Type B pancreatic cell (in vitro differentiated cells): ENCODE data around the gene SNED1. TPM values are rescaled to one million over a fixed set of nuclear protein-coding genes. Genes with fewer than 3 reads are reported as not detected.

Experiments used
- DNase-seq: peaks from one replicate; pipeline ENCODE4 v3.0.0; 2021; ENCODE audit warnings: mixed read lengths; ENCODE audit not compliant: unreplicated experiment; ENCODE audit errors: extremely low spot score
- H3K27ac Mint-ChIP-seq: 2 replicates; pipeline ENCODE4 v1.8.0; 2021; ENCODE audit warnings: mild to moderate bottlenecking, mixed read lengths
- H3K27me3 Mint-ChIP-seq: 2 replicates; pipeline ENCODE4 v1.8.0; 2021; ENCODE audit warnings: mixed read lengths
- H3K36me3 Mint-ChIP-seq: 2 replicates; pipeline ENCODE4 v1.8.0; 2021; ENCODE audit warnings: mixed read lengths
- H3K4me1 Mint-ChIP-seq: one replicate; pipeline ENCODE4 v1.8.0; 2021; ENCODE audit warnings: mixed read lengths; ENCODE audit not compliant: unreplicated experiment
- H3K4me3 Mint-ChIP-seq: 2 replicates; pipeline ENCODE4 v1.8.0; 2021; ENCODE audit warnings: mild to moderate bottlenecking, mixed read lengths
- H3K9me3 Mint-ChIP-seq: 2 replicates; pipeline ENCODE4 v1.8.0; 2021; ENCODE audit warnings: mixed read lengths
- total RNA-seq: library from RNA; stranded (reverse); gene quantifications from 2 replicates; pipeline ENCODE4 v1.2.1, GENCODE V29; 2021; ENCODE audit warnings: low replicate concordance
- TF ChIP-seq, protein P1 (sequence below): fragments of 200-600 bp; sonication (generic); conservative IDR thresholded peaks from 2 replicates; pipeline ENCODE4 v1.5.0; 2021; ENCODE audit warnings: antibody characterized with exemption, mild to moderate bottlenecking

SNED1 gene
- total RNA-seq, 1 donor from 2014 or later, result 140 TPM

DNA sequence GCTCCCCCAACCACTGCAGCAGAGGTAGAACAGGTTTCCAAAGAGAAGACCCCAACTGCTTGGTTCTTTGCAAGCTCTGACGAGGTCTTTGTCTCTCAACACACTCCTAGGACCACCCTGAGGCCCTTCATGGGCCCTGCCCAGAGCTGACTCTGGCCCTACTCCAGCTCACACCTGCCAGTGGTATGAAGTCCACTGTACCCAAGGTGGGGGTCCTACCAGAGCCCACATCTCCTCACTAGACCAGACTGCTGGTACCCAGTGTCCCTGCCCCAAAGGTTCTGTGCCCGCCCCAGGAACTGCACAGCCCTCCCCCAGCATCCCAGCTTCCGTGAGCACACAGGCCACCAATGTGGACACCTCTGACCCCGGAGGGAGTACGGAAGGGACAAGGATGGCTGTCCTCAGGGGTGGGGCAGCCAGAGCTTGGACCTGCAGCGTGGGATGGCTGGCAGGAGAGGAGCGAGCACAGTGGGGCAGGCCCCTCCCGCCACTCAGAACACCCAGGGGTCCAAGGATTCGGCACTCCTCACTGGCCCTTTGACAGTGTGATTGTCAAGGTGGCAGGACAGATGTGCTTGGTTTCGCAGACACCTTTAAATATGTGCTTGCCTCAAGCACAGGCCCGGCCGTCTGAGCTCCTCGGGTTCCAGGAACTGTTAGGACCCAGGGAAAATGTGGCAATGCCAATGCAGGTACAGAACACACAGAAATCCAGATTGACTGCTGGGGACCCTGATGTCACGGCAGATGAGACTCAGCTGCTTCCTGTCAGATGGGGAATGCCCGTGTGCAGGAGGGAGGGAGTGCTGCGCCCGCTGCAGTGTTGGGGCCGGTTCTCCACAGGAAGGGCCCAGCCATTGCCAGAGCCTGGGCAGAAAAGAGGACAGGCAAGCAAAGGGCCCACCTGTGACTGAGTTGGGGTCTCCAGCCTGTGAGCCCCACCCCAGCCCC, 52.5 kb downstream of the SNED1 start:
- no peaks in the 10 kb centered on the region for H3K4me1 Mint-ChIP-seq
- H3K27me3 Mint-ChIP-seq, result peaks cover 9% of the 10 kb centered on the region
- H3K9me3 Mint-ChIP-seq, result no peaks in the 10 kb centered on the region
- TF ChIP-seq, protein P1, sequence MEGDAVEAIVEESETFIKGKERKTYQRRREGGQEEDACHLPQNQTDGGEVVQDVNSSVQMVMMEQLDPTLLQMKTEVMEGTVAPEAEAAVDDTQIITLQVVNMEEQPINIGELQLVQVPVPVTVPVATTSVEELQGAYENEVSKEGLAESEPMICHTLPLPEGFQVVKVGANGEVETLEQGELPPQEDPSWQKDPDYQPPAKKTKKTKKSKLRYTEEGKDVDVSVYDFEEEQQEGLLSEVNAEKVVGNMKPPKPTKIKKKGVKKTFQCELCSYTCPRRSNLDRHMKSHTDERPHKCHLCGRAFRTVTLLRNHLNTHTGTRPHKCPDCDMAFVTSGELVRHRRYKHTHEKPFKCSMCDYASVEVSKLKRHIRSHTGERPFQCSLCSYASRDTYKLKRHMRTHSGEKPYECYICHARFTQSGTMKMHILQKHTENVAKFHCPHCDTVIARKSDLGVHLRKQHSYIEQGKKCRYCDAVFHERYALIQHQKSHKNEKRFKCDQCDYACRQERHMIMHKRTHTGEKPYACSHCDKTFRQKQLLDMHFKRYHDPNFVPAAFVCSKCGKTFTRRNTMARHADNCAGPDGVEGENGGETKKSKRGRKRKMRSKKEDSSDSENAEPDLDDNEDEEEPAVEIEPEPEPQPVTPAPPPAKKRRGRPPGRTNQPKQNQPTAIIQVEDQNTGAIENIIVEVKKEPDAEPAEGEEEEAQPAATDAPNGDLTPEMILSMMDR, result no peak
- H3K27ac Mint-ChIP-seq, result no peak overlapping the region
- H3K4me3 Mint-ChIP-seq, result no peak overlapping the region
- peak; percentile 58 for DNase-seq
- H3K36me3 Mint-ChIP-seq, result peaks cover 7% of the 10 kb centered on the region

DNA sequence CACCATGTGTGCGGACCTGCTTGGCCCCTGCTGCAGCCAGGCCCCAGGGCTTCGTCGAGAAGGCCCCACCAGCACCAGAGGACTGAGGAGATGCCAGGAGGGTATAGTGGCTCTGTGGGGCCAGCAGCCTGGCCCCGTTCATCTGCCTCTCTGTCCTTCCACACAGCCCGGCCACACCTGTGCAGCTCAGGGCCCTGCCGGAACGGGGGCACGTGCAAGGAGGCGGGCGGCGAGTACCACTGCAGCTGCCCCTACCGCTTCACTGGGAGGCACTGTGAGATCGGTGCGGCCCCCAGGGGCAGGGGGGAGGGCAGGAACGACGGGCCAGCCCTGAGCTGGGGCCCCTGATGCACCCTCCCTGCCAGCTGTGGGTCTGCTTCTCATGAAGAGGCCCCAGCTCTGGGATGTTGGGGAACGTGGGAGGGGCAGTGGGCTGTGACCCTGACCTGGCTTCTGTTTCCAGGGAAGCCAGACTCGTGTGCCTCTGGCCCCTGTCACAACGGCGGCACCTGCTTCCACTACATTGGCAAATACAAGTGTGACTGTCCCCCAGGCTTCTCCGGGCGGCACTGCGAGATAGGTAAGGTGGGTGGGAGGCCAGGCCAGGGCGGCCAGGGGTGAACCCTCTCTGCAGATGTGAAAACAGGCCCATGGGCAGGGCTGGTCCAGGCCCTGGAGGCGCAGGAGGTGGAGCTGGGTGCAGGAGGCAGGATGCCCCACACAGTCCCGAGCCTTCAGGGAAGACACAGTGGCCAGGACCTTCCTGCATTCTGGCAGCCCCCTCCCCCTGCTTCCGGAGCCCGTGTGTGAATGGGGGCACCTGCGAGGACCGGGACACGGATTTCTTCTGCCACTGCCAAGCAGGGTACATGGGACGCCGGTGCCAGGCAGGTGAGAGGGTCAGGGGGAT, 53.4 kb downstream of the SNED1 start:
- no peak overlapping the region for H3K4me3 Mint-ChIP-seq
- no peaks in the 10 kb centered on the region for H3K4me1 Mint-ChIP-seq
- no peak overlapping the region for H3K27ac Mint-ChIP-seq
- peaks cover 7% of the 10 kb centered on the region for H3K36me3 Mint-ChIP-seq
- TF ChIP-seq, protein P1, result no peak
- DNase-seq, result peak; percentile 62
- peaks cover 5% of the 10 kb centered on the region for H3K27me3 Mint-ChIP-seq
- H3K9me3 Mint-ChIP-seq, result no peaks in the 10 kb centered on the region

DNA sequence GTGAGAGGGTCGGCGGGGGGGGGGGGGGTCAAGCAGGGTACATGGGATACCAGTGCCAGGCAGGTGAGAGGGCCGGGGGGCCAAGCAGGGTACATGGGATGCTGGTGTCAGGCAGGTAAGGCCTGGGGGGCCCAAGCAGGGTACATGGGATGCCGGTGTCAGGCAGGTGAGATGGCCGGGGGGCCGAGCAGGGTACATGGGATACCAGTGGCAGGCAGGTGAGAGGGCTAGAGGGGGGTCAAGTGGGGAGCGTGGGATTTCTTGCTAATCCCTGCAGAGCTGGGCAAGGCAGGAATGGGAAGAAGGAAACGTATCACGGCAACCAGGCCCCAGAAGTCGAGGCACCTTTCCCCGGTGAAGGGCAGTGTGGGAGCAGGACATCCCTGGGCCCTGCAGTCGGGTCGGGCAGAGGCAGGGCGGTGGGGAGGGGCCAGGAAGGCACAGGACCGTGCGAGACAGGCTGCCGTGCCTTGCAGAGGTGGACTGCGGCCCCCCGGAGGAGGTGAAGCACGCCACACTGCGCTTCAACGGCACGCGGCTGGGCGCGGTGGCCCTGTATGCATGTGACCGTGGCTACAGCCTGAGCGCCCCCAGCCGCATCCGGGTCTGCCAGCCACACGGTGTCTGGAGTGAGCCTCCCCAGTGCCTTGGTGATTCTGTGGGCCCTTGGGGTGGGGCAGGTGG, 54.4 kb downstream of the SNED1 start:
- DNase-seq, result peak; percentile 65
- TF ChIP-seq, protein P1, result no peak
- Mint-ChIP-seq H3K9me3 (no peaks in the 10 kb centered on the region), H3K27me3 (peaks cover 5% of the 10 kb centered on the region), H3K4me3 (no peak overlapping the region), H3K4me1 (no peaks in the 10 kb centered on the region), H3K36me3 (peaks cover 7% of the 10 kb centered on the region), H3K27ac (no peak overlapping the region)

DNA sequence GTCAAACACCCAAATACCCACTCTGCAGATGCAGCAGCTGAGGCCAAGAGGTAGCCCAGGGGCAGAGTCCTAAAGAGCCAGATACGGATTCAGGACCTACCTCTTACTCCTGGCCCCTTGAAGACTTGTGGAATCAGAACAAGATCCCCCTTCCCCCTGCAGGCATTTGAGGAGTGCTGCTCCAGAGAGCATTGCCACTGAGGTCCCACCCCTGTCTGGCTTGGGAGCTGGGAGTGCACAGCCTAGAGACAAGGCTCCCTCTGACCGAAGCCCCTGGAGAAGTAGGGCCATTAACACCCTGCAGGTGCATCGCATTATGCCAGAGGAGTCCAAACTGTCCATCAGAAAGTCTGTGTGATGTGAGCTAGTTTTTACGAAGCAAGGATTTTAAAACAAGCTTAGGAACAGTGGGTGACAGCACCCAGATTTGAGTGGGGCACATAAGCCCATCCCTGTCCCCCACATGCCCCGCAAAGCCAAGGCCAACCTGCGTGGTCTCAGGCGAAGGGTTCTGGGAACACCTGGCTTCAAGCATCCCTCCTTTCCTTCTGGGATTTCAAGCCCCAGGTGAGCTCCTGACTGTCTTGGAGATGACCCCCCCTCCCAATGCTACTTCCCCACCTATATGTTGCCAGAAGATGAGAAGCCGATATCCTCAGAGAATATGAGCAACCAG, 55.3 kb downstream of the SNED1 start:
- peaks cover 5% of the 10 kb centered on the region for H3K27me3 Mint-ChIP-seq
- H3K27ac Mint-ChIP-seq, result no peak overlapping the region
- peak; percentile 55 for DNase-seq
- H3K36me3 Mint-ChIP-seq, result peaks cover 7% of the 10 kb centered on the region
- no peak overlapping the region for H3K4me3 Mint-ChIP-seq
- TF ChIP-seq, protein P1, result no peak
- H3K9me3 Mint-ChIP-seq, result no peaks in the 10 kb centered on the region
- no peaks in the 10 kb centered on the region for H3K4me1 Mint-ChIP-seq

DNA sequence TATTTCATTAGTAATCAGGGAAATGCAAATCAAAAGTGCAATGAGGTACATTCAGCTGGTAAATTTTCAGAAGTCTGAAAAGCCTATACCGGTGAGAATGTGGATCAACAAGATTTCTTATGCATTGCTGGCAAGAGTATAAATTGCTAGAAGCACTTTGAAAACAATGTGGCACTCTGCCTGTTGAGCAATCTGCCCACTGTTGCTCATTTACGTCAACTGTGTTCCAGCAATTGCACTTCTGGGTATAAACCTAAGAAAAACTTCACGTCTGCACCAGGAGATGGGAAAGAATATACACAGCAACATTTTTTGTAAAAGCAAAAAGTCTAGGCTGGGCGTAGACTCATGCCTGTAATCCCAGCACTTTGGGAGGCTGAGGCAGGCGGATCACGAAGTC, 62.9 kb downstream of the SNED1 start:
- Mint-ChIP-seq H3K36me3 (no peaks in the 10 kb centered on the region), H3K9me3 (no peaks in the 10 kb centered on the region), H3K27ac (peak overlapping the region; percentile 61), H3K4me3 (no peak overlapping the region), H3K4me1 (peaks cover 5% of the 10 kb centered on the region), H3K27me3 (no peaks in the 10 kb centered on the region)
- peak; percentile 7 for DNase-seq
- TF ChIP-seq, protein P1, result no peak
